Loucy (cell line): ENCODE measurements around the gene TBCEL.

Experiments used
- H2AFZ ChIP-seq: fragments of 200-600 bp; sonication (generic); 2 replicates; pipeline ENCODE4 v1.6.0; 2016; ENCODE audit warnings: antibody characterized with exemption, mild to moderate bottlenecking, low read length, moderate library complexity
- H3F3A ChIP-seq: fragments of 200-600 bp; 2 replicates; pipeline ENCODE4 v1.6.0; 2016; ENCODE audit warnings: antibody characterized with exemption, low read depth, mild to moderate bottlenecking
- H3K27me3 ChIP-seq: fragments of 200-600 bp; sonication (generic); 2 replicates; pipeline ENCODE4 v1.6.1; 2014; ENCODE audit warnings: low read length, mild to moderate bottlenecking; ENCODE audit not compliant: insufficient read depth, poor library complexity, severe bottlenecking
- H3K36me3 ChIP-seq: fragments of 200-600 bp; sonication (generic); 2 replicates; pipeline ENCODE4 v1.6.1; 2016; ENCODE audit warnings: low read length; ENCODE audit not compliant: insufficient read depth
- H3K4me1 ChIP-seq: fragments of 200-600 bp; sonication (generic); 2 replicates; pipeline ENCODE4 v1.5.1; 2014; ENCODE audit warnings: low read length, mild to moderate bottlenecking; ENCODE audit not compliant: insufficient read depth, poor library complexity, severe bottlenecking
- H3K4me2 ChIP-seq: fragments of 200-600 bp; sonication (generic); 2 replicates; pipeline ENCODE4 v1.6.0; 2014; ENCODE audit warnings: antibody characterized with exemption, low read length, low read depth, mild to moderate bottlenecking; ENCODE audit not compliant: poor library complexity, severe bottlenecking
- H3K4me3 ChIP-seq: fragments of 200-600 bp; sonication (generic); 2 replicates; pipeline ENCODE4 v1.5.1; 2014; ENCODE audit warnings: low read length, mild to moderate bottlenecking, mixed read lengths; ENCODE audit not compliant: poor library complexity, severe bottlenecking
- H3K79me2 ChIP-seq: fragments of 200-600 bp; sonication (generic); 2 replicates; pipeline ENCODE4 v1.6.1; 2014; ENCODE audit warnings: low read length; ENCODE audit not compliant: insufficient read depth
- H3K9ac ChIP-seq: fragments of 200-600 bp; sonication (generic); 2 replicates; pipeline ENCODE4 v1.6.0; 2014; ENCODE audit warnings: mild to moderate bottlenecking, low read depth, low read length, moderate library complexity; ENCODE audit not compliant: poor library complexity, severe bottlenecking
- H3K9me2 ChIP-seq: fragments of 200-600 bp; sonication (generic); replicated peaks from 2 replicates; pipeline ENCODE4 v1.6.1; 2016; ENCODE audit warnings: low read depth, low read length, mixed read lengths
- H3K9me3 ChIP-seq: fragments of 200-600 bp; sonication (generic); 2 replicates; pipeline ENCODE4 v1.6.1; 2014; ENCODE audit warnings: mild to moderate bottlenecking, antibody characterized with exemption, low read length, low read depth; ENCODE audit not compliant: insufficient read depth
- H4K20me1 ChIP-seq: fragments of 200-600 bp; sonication (generic); 2 replicates; pipeline ENCODE4 v1.6.0; 2014; ENCODE audit warnings: antibody characterized with exemption, low read length, mild to moderate bottlenecking; ENCODE audit not compliant: insufficient read depth, poor library complexity, severe bottlenecking
- CTCF ChIP-seq: fragments of 200-600 bp; sonication (generic); conservative IDR thresholded peaks from 2 replicates; pipeline ENCODE4 v1.5.1; 2014; ENCODE audit warnings: mild to moderate bottlenecking, antibody characterized with exemption, low read length
- EZH2phosphoT487 ChIP-seq: fragments of 200-600 bp; IDR thresholded peaks from 2 replicates; pipeline ENCODE4 v1.6.1; 2018; ENCODE audit warnings: antibody characterized with exemption, mild to moderate bottlenecking, moderate library complexity, borderline replicate concordance

The TBCEL gene

GRCh38 chr11:121042296-121042695 lies 18.4 kb downstream of the TBCEL start:
- Histone ChIP-seq H3K79me2 (no peaks in the 10 kb centered on the region), H3K36me3 (peaks cover 2% of the 10 kb centered on the region; the same call in 1 of the 2 replicates), H3K9me2 (no peaks in the 10 kb centered on the region), H3K9ac (no peak overlapping the region), H2AFZ (no peak overlapping the region), H3K4me3 (no peak overlapping the region), H3K4me2 (no peak overlapping the region), H3F3A (no peaks in the 10 kb centered on the region), H3K27me3 (no peaks in the 10 kb centered on the region), H3K4me1 (peaks cover 9% of the 10 kb centered on the region), H4K20me1 (no peaks in the 10 kb centered on the region), H3K9me3 (no peaks in the 10 kb centered on the region)
- TF ChIP-seq EZH2phosphoT487 (no peak), CTCF (no peak)

GRCh38 chr11:121047926-121048325 lies 24.0 kb downstream of the TBCEL start:
- H3K9ac ChIP-seq = no peak overlapping the region
- no peaks in the 10 kb centered on the region for H3K9me2 ChIP-seq
- H3F3A ChIP-seq = no peaks in the 10 kb centered on the region
- no peaks in the 10 kb centered on the region for H4K20me1 ChIP-seq
- TF ChIP-seq CTCF = no peak
- TF ChIP-seq EZH2phosphoT487 = no peak
- H3K27me3 ChIP-seq = no peaks in the 10 kb centered on the region
- peaks cover 16% of the 10 kb centered on the region; the same call in 1 of the 2 replicates for H3K36me3 ChIP-seq
- H3K4me1 ChIP-seq = no peaks in the 10 kb centered on the region
- no peaks in the 10 kb centered on the region for H3K79me2 ChIP-seq
- no peak overlapping the region for H3K4me3 ChIP-seq
- no peak overlapping the region for H3K4me2 ChIP-seq
- no peaks in the 10 kb centered on the region for H3K9me3 ChIP-seq
- no peak overlapping the region for H2AFZ ChIP-seq

- TF ChIP-seq EZH2phosphoT487 = no peak
- TF ChIP-seq CTCF = no peak
- Histone ChIP-seq H3K9me2 (no peaks in the 10 kb centered on the region), H3K4me2 (no peak overlapping the region), H3K4me1 (no peaks in the 10 kb centered on the region), H3K27me3 (no peaks in the 10 kb centered on the region), H3F3A (no peaks in the 10 kb centered on the region), H2AFZ (no peak overlapping the region), H3K9ac (no peak overlapping the region), H3K36me3 (peaks cover 21% of the 10 kb centered on the region; the same call in 1 of the 2 replicates), H3K9me3 (no peaks in the 10 kb centered on the region), H3K79me2 (no peaks in the 10 kb centered on the region), H4K20me1 (no peaks in the 10 kb centered on the region), H3K4me3 (no peak overlapping the region)
Observed at GRCh38 chr11:121048464-121049233, 24.7 kb downstream of the TBCEL start.
